Astrocyte (in vitro differentiated cells and primary cell): ENCODE measurements around the gene NCBP3. TPM values are rescaled to one million over a fixed set of nuclear protein-coding genes. Genes with fewer than 3 reads are reported as not detected.

Experiments
- DNase-seq: peaks from one replicate; pipeline ENCODE4 v3.0.0-alpha.2; 2010; ENCODE audit warnings: low read depth
- FAIRE-seq: peaks from 2 replicates; lab custom pipeline; 2011; peaks lifted over from hg19 to GRCh38; lab: Jason Lieb, UNC
- H2AFZ ChIP-seq: 2 replicates; pipeline ENCODE4 v1.6.0; 2012; ENCODE audit warnings: low read depth, low read length, inconsistent platforms
- H3K27ac ChIP-seq: 2 replicates; pipeline ENCODE4 v1.5.1; 2011; ENCODE audit warnings: low read depth, low read length, inconsistent platforms
- H3K27me3 ChIP-seq: 2 replicates; pipeline ENCODE4 v1.6.0; 2011; ENCODE audit warnings: low read length, inconsistent platforms; ENCODE audit not compliant: insufficient read depth
- H3K36me3 ChIP-seq: 2 replicates; pipeline ENCODE4 v1.5.1; 2011; ENCODE audit warnings: low read length, inconsistent platforms; ENCODE audit not compliant: insufficient read depth
- H3K4me1 ChIP-seq: 2 replicates; pipeline ENCODE4 v1.5.1; 2011; ENCODE audit warnings: low read length, inconsistent platforms; ENCODE audit not compliant: insufficient read depth
- H3K4me2 ChIP-seq: 2 replicates; pipeline ENCODE4 v1.6.0; 2012; ENCODE audit warnings: low read length, inconsistent platforms
- H3K4me3 ChIP-seq: 2 replicates; pipeline ENCODE4 v1.5.1; 2011; ENCODE audit warnings: low read depth, mild to moderate bottlenecking, low read length, inconsistent platforms; ENCODE audit not compliant: insufficient read depth
- H3K79me2 ChIP-seq: 2 replicates; pipeline ENCODE4 v1.6.0; 2012; ENCODE audit warnings: mild to moderate bottlenecking, low read length, inconsistent platforms; ENCODE audit not compliant: insufficient read depth
- H3K9ac ChIP-seq: 2 replicates; pipeline ENCODE4 v1.6.0; 2012; ENCODE audit warnings: mild to moderate bottlenecking, low read length, inconsistent platforms
- H3K9me3 ChIP-seq: 2 replicates; pipeline ENCODE4 v1.5.1; 2012; ENCODE audit warnings: low read depth, mild to moderate bottlenecking, low read length, inconsistent platforms; ENCODE audit not compliant: insufficient read depth
- H4K20me1 ChIP-seq: 2 replicates; pipeline ENCODE4 v1.6.0; 2012; ENCODE audit warnings: low read length, inconsistent platforms; ENCODE audit not compliant: insufficient read depth
- H3K27ac Mint-ChIP-seq: one replicate; pipeline ENCODE4 v1.8.0; 2021; ENCODE audit warnings: mild to moderate bottlenecking, mixed read lengths; ENCODE audit not compliant: unreplicated experiment
- H3K27me3 Mint-ChIP-seq: one replicate; pipeline ENCODE4 v1.8.0; 2021; ENCODE audit warnings: low read depth, mixed read lengths; ENCODE audit not compliant: unreplicated experiment
- H3K36me3 Mint-ChIP-seq: one replicate; pipeline ENCODE4 v1.8.0; 2021; ENCODE audit warnings: low read depth, mixed read lengths; ENCODE audit not compliant: unreplicated experiment
- H3K4me1 Mint-ChIP-seq: one replicate; pipeline ENCODE4 v1.8.0; 2021; ENCODE audit warnings: low read depth, mixed read lengths; ENCODE audit not compliant: unreplicated experiment
- H3K4me3 Mint-ChIP-seq: one replicate; pipeline ENCODE4 v1.8.0; 2021; ENCODE audit warnings: mild to moderate bottlenecking, moderate library complexity, mixed read lengths; ENCODE audit not compliant: unreplicated experiment
- H3K9me3 Mint-ChIP-seq: one replicate; pipeline ENCODE4 v1.8.0; 2021; ENCODE audit warnings: mild to moderate bottlenecking, mixed read lengths; ENCODE audit not compliant: unreplicated experiment
- EZH2 ChIP-seq: IDR thresholded peaks from 2 replicates; pipeline ENCODE4 v1.6.1; 2012; ENCODE audit warnings: mild to moderate bottlenecking, low read length, inconsistent platforms; ENCODE audit not compliant: insufficient read depth
- total RNA-seq: library from RNA; stranded (reverse); gene quantifications from 2 replicates; pipeline ENCODE4 v1.2.1, GENCODE V29; 2021
- TF ChIP-seq, protein P1 (sequence below): IDR thresholded peaks from 2 replicates; pipeline ENCODE4 v1.5.1; 2011; ENCODE audit warnings: low read depth, mild to moderate bottlenecking, inconsistent platforms, low read length, moderate library complexity; ENCODE audit not compliant: insufficient read depth

NCBP3 gene
- total RNA-seq, 1 donor from 2014 or later = 46.7 TPM

DNA sequence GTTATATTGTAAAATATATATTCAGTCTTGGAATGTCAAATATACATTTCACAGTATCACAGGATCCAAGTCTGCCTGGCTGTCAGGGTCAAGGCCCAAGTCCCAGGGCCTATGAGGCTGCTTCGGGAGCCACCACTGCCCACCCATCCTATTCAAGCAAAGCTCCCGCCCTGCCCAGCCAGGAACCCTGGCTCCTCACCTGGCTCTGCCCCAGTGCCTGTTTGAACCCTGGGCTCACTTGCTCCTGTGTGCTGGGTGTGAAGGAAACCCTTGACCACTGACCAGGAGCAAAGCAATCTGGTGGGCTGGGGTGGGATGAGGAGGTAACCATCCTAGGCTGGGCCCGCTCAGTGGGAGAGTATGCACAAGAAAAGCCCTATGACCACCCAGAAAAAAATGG is 72.1 kb downstream of the NCBP3 start:
- H2AFZ ChIP-seq = no peak overlapping the region
- FAIRE-seq = no peak
- no peak for DNase-seq
- H3K27ac ChIP-seq = no peak overlapping the region
- no peak for TF ChIP-seq EZH2
- TF ChIP-seq, protein P1, sequence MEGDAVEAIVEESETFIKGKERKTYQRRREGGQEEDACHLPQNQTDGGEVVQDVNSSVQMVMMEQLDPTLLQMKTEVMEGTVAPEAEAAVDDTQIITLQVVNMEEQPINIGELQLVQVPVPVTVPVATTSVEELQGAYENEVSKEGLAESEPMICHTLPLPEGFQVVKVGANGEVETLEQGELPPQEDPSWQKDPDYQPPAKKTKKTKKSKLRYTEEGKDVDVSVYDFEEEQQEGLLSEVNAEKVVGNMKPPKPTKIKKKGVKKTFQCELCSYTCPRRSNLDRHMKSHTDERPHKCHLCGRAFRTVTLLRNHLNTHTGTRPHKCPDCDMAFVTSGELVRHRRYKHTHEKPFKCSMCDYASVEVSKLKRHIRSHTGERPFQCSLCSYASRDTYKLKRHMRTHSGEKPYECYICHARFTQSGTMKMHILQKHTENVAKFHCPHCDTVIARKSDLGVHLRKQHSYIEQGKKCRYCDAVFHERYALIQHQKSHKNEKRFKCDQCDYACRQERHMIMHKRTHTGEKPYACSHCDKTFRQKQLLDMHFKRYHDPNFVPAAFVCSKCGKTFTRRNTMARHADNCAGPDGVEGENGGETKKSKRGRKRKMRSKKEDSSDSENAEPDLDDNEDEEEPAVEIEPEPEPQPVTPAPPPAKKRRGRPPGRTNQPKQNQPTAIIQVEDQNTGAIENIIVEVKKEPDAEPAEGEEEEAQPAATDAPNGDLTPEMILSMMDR = no peak
- H3K4me2 ChIP-seq = no peak overlapping the region
- Mint-ChIP-seq H3K27ac (no peak overlapping the region), H3K4me3 (no peak overlapping the region), H3K4me1 (peaks cover 9% of the 10 kb centered on the region), H3K36me3 (no peaks in the 10 kb centered on the region), H3K27me3 (peaks cover 7% of the 10 kb centered on the region), H3K9me3 (no peaks in the 10 kb centered on the region)
- H3K4me3 ChIP-seq = no peak overlapping the region
- peaks cover 13% of the 10 kb centered on the region for H3K4me1 ChIP-seq
- no peak overlapping the region for H3K9ac ChIP-seq
- no peaks in the 10 kb centered on the region for H3K27me3 ChIP-seq
- H4K20me1 ChIP-seq = no peaks in the 10 kb centered on the region
- H3K36me3 ChIP-seq = no peaks in the 10 kb centered on the region
- H3K9me3 ChIP-seq = no peaks in the 10 kb centered on the region
- no peaks in the 10 kb centered on the region for H3K79me2 ChIP-seq

DNA sequence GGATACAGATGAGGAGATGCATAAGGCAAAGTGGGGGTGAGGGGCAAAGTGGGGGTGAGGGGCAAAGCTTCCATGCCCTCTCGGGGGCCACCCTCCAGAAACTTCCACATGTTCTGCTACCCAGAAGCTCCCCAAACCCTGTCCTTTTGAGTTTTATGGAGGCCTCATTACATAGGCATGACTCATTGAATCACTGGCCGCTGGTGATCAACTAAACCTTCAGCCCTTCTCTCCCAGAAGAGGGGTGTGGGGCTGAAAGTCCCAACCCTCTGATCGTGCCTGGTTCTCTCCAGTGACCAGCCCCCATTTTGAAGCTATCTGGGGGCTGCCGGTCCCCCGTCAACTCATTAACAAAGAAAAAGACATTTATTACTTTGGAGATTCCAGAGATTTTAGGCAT is 72.5 kb downstream of the NCBP3 start:
- Histone ChIP-seq H3K4me2 (peak overlapping the region; percentile 41), H2AFZ (no peak overlapping the region), H3K27ac (no peak overlapping the region), H3K4me1 (peaks cover 13% of the 10 kb centered on the region), H3K9ac (no peak overlapping the region), H3K4me3 (no peak overlapping the region), H3K9me3 (no peaks in the 10 kb centered on the region), H4K20me1 (no peaks in the 10 kb centered on the region), H3K27me3 (no peaks in the 10 kb centered on the region), H3K36me3 (no peaks in the 10 kb centered on the region), H3K79me2 (no peaks in the 10 kb centered on the region)
- peak overlapping the region; percentile 81 for H3K27ac Mint-ChIP-seq
- no peak overlapping the region for H3K4me3 Mint-ChIP-seq
- H3K9me3 Mint-ChIP-seq = peaks cover 1% of the 10 kb centered on the region
- DNase-seq (peak; percentile 65), FAIRE-seq (no peak)
- peaks cover under 1% of the 10 kb centered on the region for H3K36me3 Mint-ChIP-seq
- peaks cover 9% of the 10 kb centered on the region for H3K4me1 Mint-ChIP-seq
- peaks cover 6% of the 10 kb centered on the region for H3K27me3 Mint-ChIP-seq
- TF ChIP-seq, protein P1 = no peak
- no peak for TF ChIP-seq EZH2

DNA sequence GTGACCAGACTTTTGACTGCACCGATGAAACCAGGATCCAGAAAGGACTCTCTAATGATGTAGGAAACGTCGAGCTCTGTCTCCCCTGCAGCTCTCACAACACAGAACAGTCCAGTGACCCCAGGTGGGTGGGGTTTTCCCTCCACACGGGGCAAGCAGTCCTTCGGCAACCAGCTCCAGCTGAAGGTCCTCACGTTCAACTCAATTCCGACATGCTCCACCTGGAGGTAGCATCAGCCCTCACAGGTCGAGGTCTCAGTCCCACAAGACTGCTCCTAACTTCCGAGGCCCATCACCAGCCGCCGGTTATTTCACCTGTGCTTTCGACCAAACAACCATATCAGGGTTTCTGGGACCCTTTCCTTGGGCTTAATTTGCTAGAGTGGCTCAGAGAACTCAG is 73.3 kb downstream of the NCBP3 start:
- Histone ChIP-seq H3K27ac (no peak overlapping the region), H3K4me2 (no peak overlapping the region), H3K36me3 (no peaks in the 10 kb centered on the region), H3K4me3 (no peak overlapping the region), H2AFZ (no peak overlapping the region), H3K4me1 (peaks cover 13% of the 10 kb centered on the region), H3K9me3 (no peaks in the 10 kb centered on the region), H3K9ac (no peak overlapping the region), H3K79me2 (no peaks in the 10 kb centered on the region), H3K27me3 (no peaks in the 10 kb centered on the region), H4K20me1 (no peaks in the 10 kb centered on the region)
- TF ChIP-seq, protein P1 = no peak
- no peak for TF ChIP-seq EZH2
- Mint-ChIP-seq H3K27ac (no peak overlapping the region), H3K36me3 (peaks cover 2% of the 10 kb centered on the region), H3K9me3 (peaks cover 4% of the 10 kb centered on the region), H3K4me3 (no peak overlapping the region), H3K27me3 (peaks cover 5% of the 10 kb centered on the region), H3K4me1 (peaks cover 9% of the 10 kb centered on the region)
- no peak for FAIRE-seq
- DNase-seq = no peak
